NCI-H2029 treated with DMSO at 0.1 percent for 48 hours (cell line): ENCODE data around the gene MVK.

ENCODE experiments used
- DNase-seq: peaks from one replicate; lab custom pipeline; 2025; lab: John Stamatoyannopoulos, UW

Gene MVK

GRCh38 chr12:109567296-109567695 is 6.3 kb upstream of the MVK start:
- DNase-seq: no peak

DNA sequence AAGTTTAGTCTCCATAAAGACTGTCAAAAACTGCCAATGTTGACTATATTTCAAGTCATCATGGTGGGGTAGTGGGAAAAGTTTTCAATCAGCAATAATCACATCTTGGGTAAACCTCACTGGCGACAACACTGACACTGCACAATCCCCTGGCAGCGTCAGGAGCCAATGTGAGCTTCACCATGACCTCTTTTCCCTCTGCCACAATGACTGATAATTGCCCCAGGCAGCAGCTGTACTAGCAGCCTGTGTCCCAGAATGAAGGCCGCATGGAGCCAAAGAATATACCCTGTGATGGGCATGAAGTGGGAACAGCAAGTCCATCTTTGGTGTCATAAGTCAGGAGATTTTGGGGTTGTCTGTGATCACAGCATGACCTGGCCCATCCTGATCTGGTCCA is 5.6 kb upstream of the MVK start:
- no peak for DNase-seq

DNA sequence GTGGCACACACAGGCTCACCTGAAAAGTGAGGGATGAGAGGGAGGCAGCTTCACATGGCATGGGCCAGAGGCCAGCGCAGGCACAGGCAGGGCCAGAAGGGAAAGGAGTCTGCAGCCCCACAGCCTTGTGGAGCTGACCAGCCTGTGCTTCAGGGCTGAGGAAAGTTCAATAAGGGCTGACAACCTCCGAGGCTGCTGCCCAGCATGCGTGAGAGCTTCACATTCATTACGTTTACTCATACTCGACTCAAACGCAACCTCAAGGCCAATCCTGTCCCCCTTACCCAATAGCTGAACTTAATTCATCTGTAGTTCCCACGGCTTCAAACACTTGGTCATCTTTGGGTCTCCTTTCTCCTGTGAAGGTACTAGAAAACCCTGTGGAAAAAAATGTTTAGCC is 5.1 kb upstream of the MVK start:
- DNase-seq: no peak

DNA sequence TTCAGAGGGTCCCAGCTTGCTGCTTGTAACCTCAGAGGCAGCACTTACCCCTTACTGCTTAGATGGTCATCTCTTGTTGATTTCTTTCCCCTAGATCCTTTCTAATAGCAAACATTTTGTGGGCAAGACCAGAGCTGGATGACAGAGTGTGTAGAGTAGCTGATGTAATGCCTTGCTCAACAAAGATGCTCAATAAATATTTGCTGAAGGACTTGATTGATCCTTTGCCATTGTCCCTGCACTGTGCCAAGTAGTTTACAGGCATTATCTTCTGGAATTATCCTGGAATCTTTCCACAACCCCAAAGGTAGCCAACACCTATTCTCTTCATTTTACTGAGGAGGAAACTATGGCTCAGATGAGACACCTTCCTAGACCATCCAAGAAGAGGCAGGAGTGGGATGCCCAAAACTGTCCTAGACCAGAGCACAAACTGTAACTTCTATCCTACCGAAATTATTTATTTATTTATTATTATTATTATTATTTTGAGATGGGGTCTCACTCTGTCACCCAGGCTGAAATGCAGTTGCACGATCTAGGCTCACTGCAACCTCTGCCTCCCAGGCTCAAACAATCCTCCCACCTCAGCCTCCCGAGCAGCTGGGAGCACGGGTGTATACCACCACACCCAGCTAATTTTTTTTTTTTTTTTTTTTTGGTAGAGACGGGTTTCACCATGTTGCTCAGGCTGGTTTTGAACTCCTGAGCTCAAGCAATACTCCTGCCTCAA is 1.7 kb upstream of the MVK start:
- no peak for DNase-seq

- no peak for DNase-seq
These were observed 1.1 kb upstream of the MVK start for GRCh38 chr12:109572506-109572845.

- no peak for DNase-seq
These were observed 285 bp downstream of the MVK start for GRCh38 chr12:109573914-109574244.

GRCh38 chr12:109575683-109576082 is 2.1 kb downstream of the MVK start:
- DNase-seq: no peak

DNA sequence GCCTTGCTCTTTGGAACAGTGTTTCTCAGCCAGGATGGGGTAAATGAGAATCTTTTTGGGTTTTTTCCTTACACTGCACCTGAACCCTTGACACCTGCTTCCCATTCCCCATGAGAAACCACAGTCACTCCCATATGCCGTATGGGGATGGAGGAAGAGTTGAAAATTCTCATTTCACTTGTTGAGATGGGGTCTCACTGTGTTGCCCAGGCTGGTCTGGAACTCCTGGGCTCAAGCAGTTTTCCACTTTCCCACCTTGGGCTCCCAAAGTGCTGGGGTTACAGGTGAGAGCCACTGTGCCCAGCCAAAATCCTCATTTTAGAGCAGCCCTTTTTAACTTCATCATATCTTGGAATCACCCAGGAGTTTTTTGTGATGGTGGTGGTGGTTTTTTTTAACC is 3.7 kb downstream of the MVK start:
- DNase-seq: no peak

GRCh38 chr12:109578330-109578927 is 4.8 kb downstream of the MVK start:
- no peak for DNase-seq

- DNase-seq: no peak
These were observed 6.0 kb downstream of the MVK start for GRCh38 chr12:109579639-109580038.

GRCh38 chr12:109580272-109580671 is 6.7 kb downstream of the MVK start:
- DNase-seq: no peak

- peak; percentile 32 for DNase-seq
These were observed 7.2 kb downstream of the MVK start for GRCh38 chr12:109580684-109581333.

GRCh38 chr12:109581334-109581691 is 7.7 kb downstream of the MVK start:
- DNase-seq: no peak

DNA sequence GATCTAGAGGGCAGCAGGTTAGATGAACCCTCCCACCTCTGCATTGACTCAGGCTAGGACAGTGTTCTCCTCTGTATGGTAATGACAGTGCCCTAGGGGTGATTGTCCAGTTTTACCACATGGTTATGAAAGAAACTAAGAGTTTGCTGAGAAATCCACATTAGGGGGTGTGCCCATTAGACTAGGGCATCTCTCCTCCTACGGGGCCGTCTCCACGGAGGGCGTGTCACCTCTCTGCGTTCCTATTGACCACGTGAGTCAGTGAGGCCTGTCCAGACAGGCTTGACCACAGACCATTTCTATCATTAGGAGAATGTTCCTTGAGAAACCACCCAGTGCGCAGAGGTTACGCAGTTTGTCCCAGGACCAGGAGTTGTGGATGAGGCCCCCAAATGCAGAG is 8.3 kb downstream of the MVK start:
- no peak for DNase-seq

- DNase-seq: peak; percentile 51
These were observed 9.0 kb downstream of the MVK start for GRCh38 chr12:109582636-109583035.

- DNase-seq: no peak
These were observed 10.1 kb downstream of the MVK start for GRCh38 chr12:109583733-109584132.

DNA sequence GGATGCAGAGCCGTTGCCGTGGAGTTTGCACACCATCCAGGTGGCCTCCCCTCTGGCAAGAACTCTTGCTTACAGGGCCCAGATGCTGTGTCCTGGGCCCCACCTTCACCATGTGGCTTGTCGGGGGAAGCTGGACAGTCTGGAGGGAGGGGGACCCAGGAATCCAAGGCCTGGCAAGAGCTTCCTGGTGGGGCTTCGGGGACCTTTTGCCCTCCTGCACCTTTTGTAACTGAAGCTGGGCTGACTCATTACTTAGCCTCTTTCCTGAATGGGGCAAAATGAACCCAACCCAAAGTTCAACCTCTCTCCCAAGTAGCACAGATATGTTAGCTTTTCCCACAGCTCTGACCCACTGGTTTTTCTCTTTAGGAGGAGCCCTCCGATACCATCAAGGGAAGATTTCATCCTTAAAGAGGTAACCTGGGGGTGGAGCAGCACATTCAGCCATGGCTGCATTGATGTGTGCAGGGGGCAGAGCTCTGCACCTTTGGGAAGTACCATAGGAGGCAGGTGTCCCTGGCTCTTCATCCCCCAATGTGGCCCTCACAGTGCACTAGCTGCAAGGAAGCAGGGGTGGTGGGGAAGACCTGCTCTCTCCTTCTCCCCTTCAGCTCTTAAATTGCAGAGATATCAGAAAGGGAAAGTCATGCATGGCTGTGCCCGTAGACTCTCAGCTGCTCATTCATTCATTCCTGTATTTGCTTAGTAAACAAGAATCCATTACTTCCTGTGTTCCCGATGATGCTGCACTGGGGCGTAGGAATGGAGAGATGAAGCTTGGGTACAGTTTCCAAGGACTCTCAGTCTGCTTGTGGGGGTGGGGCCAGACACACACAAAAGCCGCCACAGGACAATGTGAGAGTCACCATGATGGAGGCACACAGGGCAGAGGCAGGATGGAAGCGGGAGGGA is 13.0 kb downstream of the MVK start:
- DNase-seq: peak; percentile 79

GRCh38 chr12:109587921-109588320 is 14.3 kb downstream of the MVK start:
- no peak for DNase-seq

- DNase-seq: no peak
These were observed 15.1 kb downstream of the MVK start for GRCh38 chr12:109588461-109589239.

- no peak for DNase-seq
These were observed 15.6 kb downstream of the MVK start for GRCh38 chr12:109589240-109589590.

DNA sequence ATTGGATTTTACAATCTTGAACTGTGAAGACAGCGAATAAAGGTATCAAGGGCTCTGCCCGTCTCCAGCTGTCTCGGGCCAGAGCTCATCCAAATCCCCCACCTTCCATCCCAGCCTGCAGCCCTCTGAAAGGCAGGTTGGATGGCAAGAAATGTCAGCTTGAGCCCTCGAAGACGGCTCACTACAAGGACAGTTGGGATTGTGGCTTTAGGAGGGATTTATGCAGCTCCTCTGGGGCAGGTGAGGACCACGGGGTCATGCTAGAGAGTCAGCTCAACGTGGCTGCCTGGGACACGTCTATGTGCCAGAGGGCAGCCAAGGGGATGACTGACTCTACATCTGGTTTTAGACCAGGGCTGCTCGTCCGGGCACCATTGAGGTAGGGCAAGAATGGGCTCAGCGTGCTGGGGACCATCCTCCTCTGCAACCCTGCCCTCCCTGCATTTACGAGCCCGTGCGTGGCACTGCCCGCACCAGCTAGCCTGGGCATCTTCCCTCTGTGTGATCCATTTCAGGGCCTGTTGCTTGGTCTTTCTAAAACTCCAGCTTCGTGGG is 16.2 kb downstream of the MVK start:
- DNase-seq: no peak

DNA sequence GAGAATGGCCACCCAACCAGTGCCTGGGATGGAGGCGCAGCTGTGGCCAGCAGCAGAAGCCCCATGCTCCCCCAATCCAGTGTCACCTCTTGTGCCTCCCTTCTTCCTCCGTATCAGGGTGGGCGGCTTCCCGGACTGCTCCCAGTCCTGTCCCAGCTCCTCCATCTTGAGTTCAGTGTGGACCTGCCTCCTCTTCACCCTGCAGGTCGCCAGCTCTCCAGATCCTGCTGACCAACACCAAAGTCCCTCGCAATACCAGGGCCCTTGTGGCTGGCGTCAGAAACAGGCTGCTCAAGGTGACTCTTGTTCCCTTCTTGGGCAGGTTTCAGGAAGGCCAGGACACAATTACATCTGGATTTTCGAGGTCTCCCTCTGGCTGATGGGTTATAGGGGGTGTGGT is 17.0 kb downstream of the MVK start:
- DNase-seq: no peak
